IMR-90 (cell line): ENCODE measurements around the gene CES4A.

Experiments
- BHLHE40 ChIP-seq: fragments of 150-350 bp; IDR thresholded peaks from 2 replicates; pipeline ENCODE4 v1.6.1; 2016; ENCODE audit warnings: mild to moderate bottlenecking, low read depth, low read length
- CHD1 ChIP-seq: IDR thresholded peaks from 2 replicates; pipeline ENCODE4 v1.6.1; 2012; ENCODE audit warnings: low read depth, low read length, improper control_type of control experiment
- MAZ ChIP-seq: IDR thresholded peaks from 2 replicates; pipeline ENCODE4 v1.6.1; 2012; ENCODE audit warnings: low read depth, mild to moderate bottlenecking, low read length, improper control_type of control experiment, moderate library complexity, borderline replicate concordance
- MXI1 ChIP-seq: IDR thresholded peaks from 2 replicates; pipeline ENCODE4 v1.6.1; 2012; ENCODE audit warnings: low read depth, mild to moderate bottlenecking, low read length, moderate library complexity, borderline replicate concordance
- POLR2A ChIP-seq: IDR thresholded peaks from 2 replicates; pipeline ENCODE4 v1.6.1; 2012; ENCODE audit warnings: mild to moderate bottlenecking, low read depth, low read length
- RAD21 ChIP-seq: IDR thresholded peaks from 2 replicates; pipeline ENCODE4 v1.6.1; 2012; ENCODE audit warnings: low read length, improper control_type of control experiment
- RCOR1 ChIP-seq: IDR thresholded peaks from 2 replicates; pipeline ENCODE4 v1.6.1; 2012; ENCODE audit warnings: mild to moderate bottlenecking, low read length, improper control_type of control experiment; ENCODE audit not compliant: insufficient replicate concordance
- RFX5 ChIP-seq: IDR thresholded peaks from 2 replicates; pipeline ENCODE4 v1.8.0; 2012; ENCODE audit warnings: low read depth, mild to moderate bottlenecking, low read length, moderate library complexity
- TF ChIP-seq, protein P1 (sequence below): conservative IDR thresholded peaks from 2 replicates; pipeline ENCODE4 v1.5.1; 2012; ENCODE audit warnings: mild to moderate bottlenecking, low read depth, low read length, improper control_type of control experiment

DNA sequence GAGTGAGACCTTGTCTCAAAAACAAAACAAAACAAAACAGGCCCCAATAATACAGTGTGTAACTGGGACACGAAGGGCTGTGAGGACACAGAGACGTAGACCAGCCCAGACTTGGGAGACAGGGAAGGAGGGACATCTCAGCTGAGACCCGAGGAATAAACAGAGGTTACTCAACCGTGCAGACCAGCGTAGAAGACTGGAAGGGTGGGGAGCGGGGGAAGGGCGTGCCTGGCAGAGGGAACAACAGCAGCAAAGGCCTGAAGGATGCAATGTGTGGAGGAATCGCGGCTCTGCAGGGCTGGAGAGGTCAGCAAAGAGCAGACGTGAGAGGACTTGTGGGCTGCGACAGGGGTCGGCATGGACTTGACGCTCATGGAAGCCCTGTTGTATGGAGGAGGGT, 11.6 kb upstream of the CES4A start:
- TF ChIP-seq, protein P1, sequence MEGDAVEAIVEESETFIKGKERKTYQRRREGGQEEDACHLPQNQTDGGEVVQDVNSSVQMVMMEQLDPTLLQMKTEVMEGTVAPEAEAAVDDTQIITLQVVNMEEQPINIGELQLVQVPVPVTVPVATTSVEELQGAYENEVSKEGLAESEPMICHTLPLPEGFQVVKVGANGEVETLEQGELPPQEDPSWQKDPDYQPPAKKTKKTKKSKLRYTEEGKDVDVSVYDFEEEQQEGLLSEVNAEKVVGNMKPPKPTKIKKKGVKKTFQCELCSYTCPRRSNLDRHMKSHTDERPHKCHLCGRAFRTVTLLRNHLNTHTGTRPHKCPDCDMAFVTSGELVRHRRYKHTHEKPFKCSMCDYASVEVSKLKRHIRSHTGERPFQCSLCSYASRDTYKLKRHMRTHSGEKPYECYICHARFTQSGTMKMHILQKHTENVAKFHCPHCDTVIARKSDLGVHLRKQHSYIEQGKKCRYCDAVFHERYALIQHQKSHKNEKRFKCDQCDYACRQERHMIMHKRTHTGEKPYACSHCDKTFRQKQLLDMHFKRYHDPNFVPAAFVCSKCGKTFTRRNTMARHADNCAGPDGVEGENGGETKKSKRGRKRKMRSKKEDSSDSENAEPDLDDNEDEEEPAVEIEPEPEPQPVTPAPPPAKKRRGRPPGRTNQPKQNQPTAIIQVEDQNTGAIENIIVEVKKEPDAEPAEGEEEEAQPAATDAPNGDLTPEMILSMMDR = no peak
- TF ChIP-seq POLR2A (no peak), RAD21 (no peak), RFX5 (no peak), MAZ (no peak), MXI1 (no peak), RCOR1 (no peak), BHLHE40 (no peak), CHD1 (no peak)
